Hematopoietic multipotent progenitor cell treated with erythropoietin and hydrocortisone succinate and interleukin-3 and kit ligand, for 8 days (in vitro differentiated cells): ENCODE measurements around the gene DSCAML1.
"Not testable (repeated sequence)": the region's sequence is repeated elsewhere in the genome, so short reads cannot be mapped to it uniquely, and the experiment has no call there.

Experiments
- DNase-seq: peaks from one replicate; pipeline ENCODE4 v3.0.0-alpha.2; 2015

DSCAML1 gene

DNA sequence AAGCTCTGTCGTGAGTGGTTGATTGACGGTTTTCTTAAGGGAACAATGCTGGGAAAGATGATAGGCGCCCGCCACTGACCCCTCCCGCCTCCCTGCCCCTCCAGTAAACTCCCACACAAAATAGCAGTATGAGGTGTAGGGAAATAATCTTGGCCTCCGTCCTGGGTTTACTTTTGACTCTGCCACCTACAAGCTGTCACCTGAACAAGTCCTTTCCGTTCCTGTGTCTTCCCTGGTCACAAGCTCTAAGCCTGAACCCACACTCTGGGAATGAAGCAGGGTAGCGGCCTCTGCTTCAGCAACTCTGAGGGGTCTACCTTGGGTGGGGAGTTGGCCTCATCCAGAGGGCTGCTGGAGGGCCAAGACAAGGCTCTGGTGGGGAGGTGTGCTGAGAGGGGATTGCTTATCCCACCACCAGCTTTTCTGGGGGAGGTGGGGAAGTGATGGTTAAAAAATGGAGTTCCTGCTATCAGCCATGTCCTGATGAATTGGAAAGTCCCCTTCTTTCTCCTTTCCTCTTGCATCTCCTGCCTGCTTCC lies 381.6 kb downstream of the DSCAML1 start:
- DNase-seq: no peak

DNA sequence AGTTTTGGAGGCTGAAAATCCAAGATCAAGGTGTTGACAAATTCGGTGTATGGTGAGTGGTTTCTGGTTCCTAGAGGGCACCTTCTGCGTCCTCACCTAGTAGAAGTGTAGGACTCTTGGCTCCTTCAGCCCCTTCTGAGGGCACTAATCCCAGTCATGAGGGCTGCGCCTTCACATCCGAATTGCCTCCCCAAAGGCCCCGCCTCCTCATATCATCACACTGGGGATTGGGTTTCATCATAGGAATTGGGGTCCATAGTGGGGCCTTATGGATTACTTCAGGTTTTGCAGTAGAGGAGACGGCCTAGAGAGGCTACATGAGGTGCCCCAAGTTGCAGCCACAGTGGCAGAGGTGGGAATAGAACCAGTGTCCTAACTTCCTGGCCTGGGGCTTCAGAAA lies 382.3 kb downstream of the DSCAML1 start:
- no peak for DNase-seq

DNA sequence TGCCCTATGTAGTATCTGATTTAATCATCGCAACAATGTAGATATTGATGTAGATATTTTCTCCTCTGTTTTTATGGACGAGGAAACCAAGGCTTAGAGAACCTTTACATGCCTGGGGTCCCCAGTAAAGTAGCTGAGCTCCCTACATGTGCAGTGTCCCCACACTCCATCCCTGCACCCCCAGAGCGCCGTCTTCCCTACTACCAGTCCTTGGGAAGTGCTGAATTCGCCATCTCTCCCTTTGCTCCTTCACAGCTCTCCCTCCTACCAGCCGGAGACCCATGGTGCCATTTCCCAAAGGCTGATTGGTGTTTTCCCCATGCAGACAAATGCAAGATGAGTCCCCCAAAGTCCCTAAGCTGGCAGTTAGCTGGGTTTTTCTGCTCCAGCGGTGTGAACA lies 383.4 kb downstream of the DSCAML1 start:
- DNase-seq: no peak

DNA sequence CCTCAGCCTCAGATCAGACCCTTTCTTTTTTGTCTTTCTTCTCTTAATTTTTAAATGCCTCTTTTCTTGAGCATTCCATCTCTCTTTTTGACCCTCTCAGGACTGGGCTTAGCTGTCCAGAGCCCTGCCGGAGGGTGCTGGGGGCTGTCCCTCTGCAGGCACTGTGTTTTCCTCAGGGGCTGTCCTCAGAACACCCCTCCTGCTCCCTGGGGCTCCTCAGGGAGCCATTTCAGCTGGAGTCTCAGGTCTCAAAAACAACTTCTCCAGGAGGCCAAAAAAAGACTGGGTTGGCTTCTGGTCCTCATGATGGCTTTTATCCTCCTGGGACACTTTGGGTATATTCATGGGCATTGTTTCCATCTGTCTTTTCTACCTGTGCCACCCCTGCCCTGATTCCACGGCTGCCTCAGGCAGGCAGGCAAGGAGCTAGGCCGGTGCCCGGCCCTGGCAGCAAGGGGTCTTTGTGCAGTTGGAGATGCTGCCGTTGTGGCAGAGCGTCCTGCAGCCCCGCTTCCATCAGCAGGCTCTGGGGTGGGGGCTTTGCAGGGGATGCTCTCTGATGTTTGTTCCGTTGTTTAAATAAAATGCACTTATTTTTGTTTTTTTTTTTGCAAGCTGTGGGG lies 384.3 kb downstream of the DSCAML1 start:
- no peak for DNase-seq

DNA sequence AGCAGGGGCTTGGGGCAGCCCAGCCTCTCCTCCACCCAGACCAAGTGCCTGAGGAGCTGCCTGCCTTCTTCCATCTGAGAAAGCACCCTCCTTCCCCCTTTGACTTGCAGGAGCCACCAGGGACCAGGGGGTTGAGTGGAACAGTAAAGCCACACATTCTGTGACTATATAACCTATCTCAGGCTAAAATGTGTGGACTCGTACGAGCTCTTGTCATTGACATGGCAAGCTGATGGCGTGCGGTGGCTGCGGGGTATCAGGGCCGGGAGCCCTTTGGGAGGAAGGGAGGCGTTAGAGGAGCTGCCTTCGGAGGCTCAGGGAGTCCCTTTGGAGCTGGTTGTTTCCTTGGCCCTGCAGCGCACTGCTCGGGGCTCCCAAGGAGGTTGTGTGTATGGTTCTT lies 384.8 kb downstream of the DSCAML1 start:
- DNase-seq: no peak

DNA sequence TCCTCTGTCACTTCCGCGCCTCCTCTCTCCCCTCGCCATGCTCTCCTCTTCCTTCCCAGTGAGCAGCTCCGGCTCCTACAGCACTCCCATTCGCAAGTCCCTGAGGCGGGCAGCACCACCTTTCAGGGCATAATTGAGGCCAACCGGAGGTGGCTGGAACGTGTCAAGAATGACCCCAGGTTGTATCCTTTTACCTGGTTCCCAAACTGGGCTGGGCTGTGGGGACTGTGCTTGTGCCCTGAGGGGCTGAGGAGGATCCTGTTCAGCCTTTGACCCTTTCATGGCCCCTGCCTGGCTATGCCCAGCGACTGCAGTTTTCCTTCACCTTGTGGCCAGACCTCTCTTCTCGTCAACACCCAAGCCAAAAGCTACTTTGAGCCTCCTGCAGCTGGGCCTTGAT lies 385.3 kb downstream of the DSCAML1 start:
- DNase-seq: no peak

DNA sequence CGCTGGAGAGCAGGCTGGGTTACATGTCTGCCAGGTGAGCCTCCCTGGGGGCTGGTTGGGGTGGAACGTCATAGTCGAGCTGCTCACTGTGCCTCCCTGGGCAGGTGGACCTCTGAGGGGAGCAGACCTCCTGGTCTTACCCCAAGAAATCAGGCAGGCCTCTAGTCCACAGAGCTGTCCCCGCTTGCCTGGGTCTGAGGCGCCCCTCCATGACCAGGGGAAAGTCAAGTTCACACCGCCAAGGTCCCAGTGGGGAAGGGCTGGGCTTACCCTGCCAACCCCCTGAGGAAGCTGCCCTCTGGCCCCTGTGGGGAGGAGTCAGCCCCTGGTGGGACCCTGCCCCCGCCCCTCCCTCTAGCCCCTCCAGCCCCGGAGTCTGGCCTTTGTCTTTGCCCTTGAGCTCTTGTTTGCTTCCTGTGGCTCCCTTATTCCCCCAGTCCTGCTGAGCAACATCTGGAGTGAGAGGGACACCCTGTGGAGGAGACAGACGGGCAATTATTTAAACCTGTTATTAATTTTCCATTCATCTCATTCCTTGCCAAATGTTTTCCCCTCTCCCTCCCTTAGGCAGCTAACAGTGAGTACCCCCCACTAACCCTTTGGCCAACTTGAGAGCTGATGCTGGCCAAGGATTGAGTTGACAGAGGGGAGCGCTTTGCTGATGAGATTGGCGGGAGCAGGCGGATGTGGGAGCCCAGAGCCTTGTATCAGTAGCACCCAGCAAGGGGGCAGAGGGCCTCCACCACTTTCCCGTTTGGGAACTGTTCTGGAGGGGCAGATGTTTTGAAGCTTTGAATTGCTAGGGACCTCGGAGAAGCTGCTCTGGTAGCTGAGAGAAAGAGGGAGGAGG lies 385.9 kb downstream of the DSCAML1 start:
- DNase-seq: no peak

DNA sequence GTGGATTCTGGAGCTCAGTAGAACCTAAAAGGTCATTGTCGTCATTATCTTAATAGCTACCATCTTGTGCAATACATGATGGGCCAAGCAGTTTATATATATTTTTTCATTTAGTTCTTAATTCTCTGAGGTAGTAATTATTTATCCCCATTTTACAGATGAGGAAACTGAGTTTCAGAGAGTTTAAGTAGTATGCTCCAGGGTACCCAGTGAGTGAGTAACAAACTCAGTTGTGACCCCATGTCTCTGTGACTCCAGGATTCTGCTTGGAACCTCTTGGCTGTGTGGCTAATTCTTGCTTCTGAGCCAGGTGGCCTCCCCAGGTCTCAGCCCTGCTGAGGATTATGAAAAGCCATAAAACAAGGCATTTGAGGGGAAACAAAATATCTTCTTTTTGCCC lies 386.8 kb downstream of the DSCAML1 start:
- DNase-seq: no peak

DNA sequence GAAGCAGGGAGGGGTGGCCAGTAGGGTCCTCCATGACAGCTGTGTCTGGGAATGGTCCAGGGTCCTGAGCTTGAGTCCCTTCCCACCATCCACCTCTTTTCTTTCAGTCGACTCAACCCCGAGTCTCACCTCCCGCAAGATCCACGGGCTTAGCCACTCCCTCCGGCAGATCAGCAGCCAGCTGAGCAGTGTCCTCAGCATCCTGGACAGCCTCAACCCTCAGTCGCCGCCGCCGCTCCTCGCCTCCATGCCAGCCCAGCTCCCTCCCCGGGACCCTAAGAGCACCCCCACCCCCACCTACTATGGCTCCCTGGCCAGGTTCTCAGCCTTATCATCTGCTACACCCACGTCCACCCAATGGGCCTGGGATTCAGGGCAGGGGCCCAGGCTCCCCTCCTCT lies 387.5 kb downstream of the DSCAML1 start:
- DNase-seq: no peak

DNA sequence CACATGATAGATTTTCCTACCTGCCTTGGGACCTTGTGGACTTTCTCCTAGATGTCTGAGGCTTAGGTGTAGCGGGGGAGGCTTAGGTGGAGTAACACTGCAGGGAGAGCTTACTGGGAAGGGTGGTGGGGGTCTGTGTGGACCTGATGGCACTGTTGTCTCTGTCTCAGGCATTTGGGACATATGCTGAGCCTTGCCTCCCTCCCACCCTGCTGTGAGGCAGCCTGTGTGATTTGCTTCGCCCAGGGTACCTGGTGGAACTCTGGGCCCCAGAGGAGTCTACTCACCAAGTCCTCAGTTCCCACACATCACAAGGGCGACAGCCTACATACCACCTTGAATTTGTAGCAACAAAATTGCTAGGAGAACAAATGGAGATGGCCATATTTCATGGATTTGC lies 388.7 kb downstream of the DSCAML1 start:
- no peak for DNase-seq

DNA sequence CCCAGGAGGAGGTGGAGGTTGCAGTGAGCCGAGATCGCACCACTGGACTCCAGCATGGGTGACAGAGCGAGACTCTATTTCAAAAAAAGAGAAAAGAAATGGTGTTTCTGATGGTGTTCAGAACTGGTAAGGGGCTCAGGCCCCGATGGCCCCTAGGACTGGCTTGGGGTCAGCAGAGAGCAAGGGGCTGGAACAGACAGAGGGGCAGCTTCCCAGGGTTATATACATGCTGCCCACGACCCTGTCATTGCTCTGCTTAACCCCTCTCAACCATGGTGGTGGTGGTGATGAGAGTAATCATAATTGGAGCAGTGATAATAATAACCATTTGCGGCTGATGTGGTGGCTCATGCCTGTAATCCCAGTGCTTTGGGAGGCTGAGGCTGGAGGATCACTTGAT lies 390.0 kb downstream of the DSCAML1 start:
- no peak for DNase-seq

DNA sequence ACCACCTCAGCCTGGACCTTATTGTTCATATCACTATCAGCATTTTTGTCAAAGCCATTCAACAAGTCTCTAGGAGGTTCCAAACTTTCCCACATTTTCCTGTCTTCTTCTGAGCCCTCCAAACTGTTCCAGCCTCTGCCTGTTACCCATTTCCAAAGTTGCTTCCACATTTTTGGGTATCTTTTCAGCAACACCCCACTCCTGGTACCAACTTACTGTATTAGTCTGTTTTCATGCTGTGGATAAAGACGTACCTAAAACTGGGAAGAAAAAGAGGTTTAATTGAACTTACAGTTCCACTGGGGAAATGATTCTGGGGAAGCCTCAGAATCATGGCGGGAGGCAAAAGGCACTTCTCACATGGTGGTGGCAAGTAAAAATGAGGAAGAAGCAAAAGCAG lies 391.1 kb downstream of the DSCAML1 start:
- not testable (repeated sequence) for DNase-seq

DNA sequence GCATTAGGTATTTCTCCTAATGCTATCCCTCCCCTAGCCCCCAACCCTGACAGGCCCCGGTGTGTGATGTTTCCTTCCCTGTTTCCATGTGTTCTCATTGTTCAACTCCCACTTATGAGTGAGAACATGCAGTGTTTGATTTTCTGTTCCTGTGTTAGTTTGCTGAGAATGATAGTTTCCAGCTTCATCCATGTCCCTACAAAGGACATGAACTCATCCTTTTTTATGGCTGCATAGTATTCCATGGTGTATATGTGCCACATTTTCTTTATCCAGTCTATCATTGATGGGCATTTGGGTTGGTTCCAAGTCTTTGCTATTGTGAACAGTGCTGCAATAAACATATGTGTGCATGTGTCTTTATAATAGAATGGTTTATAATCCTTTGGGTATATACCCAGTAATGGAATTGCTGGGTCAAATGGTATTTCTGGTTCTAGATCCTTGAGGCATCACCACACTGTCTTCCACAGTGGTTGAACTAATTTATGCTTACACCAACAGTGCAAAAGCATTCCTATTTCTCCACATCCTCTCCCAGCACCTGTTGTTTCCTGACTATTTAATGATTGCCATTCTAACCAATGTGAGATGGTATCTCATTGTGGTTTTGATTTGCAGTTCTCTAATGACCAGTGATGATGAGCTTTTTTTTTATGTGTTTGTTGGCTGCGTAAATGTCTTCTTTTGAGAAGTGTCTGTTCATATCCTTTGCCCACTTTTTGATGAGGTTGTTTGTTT lies 397.7 kb downstream of the DSCAML1 start:
- DNase-seq: not testable (repeated sequence)

DNA sequence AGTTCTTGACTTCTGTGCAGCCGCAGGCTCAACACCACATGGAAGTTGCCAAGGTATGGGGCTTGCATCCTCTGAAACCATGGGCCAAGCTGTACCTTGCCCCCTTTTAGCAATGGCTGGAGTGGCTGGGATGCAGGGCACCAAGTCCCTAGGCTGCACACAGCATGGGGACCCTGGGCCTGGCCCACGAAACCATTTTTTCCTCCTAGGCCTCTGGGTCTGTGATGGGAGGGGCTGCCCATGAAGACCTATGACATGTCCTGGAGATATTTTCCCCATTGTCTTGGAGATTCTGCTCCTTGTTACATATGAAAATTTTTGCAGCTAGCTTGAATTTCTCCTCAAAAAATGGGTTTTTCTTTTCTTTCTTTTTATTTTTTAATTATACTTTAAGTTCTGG lies 398.4 kb downstream of the DSCAML1 start:
- not testable (repeated sequence) for DNase-seq

DNA sequence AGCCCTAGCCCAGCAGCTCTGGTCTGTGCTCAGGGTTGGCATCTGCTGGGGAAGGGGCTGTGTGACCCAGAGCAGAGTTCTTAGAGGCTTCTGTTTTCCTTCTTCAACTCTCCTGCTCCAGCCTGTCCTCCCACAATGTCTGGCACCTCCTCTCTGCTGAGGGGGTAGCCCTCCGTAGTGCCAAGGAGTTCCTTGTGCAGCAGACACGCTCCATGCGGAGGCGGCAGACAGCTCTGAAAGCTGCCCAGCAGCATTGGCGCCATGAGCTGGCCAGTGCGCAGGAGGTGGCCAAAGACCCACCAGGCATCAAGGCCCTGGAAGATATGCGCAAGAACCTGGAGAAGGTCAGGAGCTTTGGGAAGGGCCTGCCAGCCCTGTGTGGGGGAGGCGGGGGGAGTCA lies 400.0 kb downstream of the DSCAML1 start:
- no peak for DNase-seq

DNA sequence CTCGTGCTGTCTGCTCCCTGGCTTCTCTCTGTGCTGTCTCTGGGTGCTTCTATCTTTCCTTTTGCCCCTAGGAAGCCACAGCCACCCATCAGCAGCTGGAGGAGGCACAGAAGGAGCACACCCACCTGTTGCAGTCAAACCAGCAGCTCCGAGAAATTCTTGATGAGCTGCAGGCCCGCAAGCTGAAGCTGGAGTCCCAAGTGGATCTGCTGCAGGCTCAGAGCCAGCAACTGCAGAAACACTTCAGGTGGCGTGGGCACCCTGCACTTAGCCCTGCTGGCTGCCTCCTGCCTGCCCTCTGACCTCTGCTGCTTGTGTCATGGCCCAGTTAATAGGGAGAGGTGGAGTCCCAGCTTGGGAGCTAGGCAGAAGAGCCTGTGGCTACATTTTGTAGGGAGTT lies 401.5 kb downstream of the DSCAML1 start:
- DNase-seq: no peak

DNA sequence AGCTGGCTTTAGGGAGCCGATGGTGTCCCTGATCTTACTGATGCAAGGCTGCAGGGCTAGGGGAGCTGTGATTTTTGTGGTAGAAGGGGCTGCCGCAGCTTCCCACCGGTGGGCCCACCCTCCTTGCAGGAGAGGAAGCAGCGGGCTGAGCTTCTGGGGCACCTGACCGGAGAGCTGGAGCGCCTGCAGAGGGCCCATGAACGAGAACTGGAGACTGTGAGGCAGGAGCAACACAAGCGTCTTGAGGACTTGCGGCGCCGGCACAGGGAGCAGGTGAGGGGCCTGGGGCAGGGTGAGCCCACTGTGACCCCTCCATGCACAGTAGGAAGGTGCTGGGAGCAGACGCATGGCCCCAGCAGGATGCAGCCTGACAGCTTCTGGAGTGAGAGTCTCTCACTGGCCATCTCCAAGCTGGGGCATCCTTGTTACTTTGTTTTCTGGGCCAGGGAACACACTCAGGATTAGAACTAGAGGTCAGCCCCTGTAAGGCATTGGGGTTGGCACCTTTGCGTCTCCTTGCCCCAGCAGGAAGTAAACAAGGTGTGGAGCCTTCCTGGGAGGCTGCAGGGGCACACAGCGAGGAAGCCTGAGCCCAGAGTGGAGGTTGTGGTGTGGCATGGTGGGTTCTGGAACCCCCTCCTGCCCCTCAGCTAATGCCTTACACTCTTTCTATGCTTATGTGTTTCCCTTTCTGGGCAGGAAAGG lies 402.6 kb downstream of the DSCAML1 start:
- DNase-seq: no peak

DNA sequence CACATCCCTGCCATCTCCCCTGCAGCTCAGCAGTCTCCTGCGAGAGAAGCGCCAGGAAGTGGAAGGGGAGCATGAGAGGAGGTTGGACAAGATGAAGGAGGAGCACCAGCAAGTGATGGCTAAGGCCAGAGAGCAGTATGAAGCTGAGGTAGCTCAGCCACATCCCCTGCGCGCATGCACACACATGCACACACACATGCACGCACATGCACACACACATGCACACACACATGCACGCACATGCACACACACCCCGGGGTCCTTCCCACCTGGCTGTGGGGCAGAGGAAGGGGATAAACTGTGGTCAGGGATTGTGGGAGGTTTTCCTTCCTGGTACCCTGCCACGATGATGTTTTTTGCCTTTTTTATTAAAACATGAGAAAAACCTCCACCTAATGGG lies 404.0 kb downstream of the DSCAML1 start:
- no peak for DNase-seq

DNA sequence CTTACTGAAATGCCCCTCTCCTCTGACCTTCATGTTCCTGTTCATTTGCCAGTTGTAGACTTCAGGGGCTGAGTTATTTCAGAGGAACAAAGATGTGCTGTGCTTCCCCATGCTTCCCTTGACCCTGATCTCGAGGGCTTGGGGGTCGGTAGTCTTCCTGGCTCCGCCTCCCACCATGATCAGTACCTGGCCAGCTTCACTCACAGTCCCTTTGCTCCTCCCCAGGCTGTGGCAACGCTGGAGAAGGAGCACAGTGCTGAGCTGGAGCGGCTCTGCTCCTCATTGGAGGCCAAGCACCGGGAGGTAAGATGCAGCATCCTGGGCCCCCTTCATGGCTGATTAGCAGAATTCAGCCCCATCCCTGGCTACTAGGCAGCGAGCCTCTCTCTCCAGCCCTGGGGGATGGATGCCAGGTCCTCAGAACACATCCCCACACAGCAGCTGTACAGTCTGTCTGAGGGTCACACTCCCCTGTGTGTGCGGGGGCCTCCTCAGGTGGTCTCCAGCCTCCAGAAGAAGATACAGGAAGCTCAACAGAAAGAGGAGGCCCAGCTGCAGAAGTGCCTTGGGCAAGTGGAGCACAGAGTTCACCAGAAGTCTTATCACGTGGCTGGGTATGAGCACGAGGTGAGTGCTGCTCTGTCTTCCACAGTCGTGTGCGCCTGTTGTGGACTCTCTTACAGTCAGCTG lies 404.9 kb downstream of the DSCAML1 start:
- DNase-seq: no peak

DNA sequence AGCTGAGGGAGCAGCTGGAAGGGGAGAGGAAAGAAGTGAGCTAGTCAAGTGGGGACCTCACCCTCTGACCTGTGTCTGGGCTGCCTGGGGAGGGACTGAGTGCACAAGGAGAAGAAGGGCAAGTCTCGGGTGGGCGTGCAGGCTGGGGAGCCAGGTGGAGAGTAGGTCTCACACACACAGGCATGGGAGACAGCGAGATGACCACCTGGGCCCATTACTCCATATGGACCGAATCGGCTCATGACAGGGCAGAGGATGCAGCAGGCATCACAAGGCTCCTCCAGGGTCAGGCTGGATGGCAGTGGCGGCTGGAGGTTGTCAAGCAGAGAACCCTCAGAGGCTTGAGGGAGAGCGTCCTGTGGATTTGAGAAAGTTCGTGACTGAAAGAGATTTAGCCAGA lies 405.8 kb downstream of the DSCAML1 start:
- DNase-seq: no peak

DNA sequence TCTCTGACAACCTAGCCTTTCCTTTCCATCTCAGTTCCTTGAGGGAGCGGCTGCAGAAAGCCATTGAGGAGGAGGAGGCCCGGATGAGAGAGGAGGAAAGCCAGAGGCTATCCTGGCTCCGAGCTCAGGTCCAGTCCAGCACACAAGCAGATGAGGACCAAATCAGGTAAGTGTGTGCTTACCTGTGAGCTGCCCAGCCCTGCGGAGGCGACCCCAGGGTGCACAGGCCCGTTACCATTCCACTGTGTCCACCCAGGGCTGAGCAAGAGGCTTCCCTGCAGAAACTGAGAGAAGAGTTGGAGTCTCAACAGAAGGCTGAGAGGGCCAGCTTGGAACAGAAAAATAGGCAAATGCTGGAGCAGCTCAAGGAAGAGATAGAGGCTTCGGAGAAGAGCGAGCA lies 406.3 kb downstream of the DSCAML1 start:
- no peak for DNase-seq

DNA sequence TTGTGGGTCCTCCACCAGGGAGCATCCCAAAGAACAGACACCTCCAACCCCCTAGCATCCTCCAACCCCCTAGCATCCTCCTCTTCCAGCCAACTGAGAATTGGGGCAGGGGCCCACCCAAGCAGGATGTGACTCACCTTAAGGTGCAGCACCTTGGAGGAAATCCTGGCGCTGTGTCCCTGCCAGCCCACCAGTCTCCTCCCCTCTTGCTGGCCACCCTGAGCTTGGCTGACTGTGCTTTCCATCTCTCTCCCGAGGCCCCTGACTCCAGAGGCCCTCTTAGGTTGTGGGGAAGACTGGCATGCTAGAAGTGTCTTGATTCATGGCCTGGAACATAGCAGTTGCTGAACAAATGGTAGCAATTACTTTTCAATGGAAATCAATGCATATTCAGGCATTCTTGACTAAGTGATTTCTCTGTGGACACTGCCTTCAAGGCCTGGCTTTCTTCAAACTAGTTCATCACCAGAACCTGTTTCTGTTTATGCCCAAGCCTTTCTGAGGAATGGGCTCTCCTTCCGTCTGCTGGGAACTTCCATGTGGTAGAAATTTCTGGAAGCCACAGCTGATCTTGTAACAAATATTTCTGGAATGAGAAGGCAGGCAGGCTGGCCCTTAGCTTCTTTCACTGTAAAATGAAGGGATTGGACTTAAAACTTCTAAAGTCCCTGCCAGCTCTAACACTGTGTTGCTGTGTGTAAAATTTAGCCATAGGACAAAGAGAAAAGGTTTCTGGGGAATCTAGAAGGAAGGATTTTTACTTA lies 408.8 kb downstream of the DSCAML1 start:
- no peak for DNase-seq
